Neural crest cell (in vitro differentiated cells): Measurements from ENCODE around the gene AKR1B1. TPM values are rescaled to one million over a fixed set of nuclear protein-coding genes. Genes with fewer than 3 reads are reported as not detected.

ENCODE experiments used
- DNase-seq: peaks from one replicate; pipeline ENCODE4 v3.0.0; 2021; ENCODE audit warnings: low read depth, mixed read lengths, low spot score
- H3K27ac Mint-ChIP-seq: one replicate; pipeline ENCODE4 v1.8.0; 2021; ENCODE audit warnings: mild to moderate bottlenecking, mixed read lengths; ENCODE audit not compliant: unreplicated experiment
- H3K27me3 Mint-ChIP-seq: 2 replicates; pipeline ENCODE4 v1.8.0; 2021; ENCODE audit warnings: low read depth, mild to moderate bottlenecking, mixed read lengths
- H3K36me3 Mint-ChIP-seq: 2 replicates; pipeline ENCODE4 v1.8.0; 2021; ENCODE audit warnings: low read depth, mild to moderate bottlenecking, mixed read lengths
- H3K4me1 Mint-ChIP-seq: 2 replicates; pipeline ENCODE4 v1.8.0; 2021; ENCODE audit warnings: mixed read lengths
- H3K4me3 Mint-ChIP-seq: one replicate; pipeline ENCODE4 v1.8.0; 2021; ENCODE audit warnings: mild to moderate bottlenecking, mixed read lengths
- H3K9me3 Mint-ChIP-seq: 2 replicates; pipeline ENCODE4 v1.8.0; 2021; ENCODE audit warnings: mixed read lengths
- CTCF ChIP-seq: fragments of 200-600 bp; sonication (generic); conservative IDR thresholded peaks from 2 replicates; pipeline ENCODE4 v1.5.0; 2021; ENCODE audit warnings: antibody characterized with exemption, mild to moderate bottlenecking
- total RNA-seq: library from RNA; stranded (reverse); gene quantifications from 2 replicates; pipeline ENCODE4 v1.2.1, GENCODE V29; 2021

AKR1B1 gene
- total RNA-seq, 1 donor from 2014 or later: 204 TPM

GRCh38 chr7:134469622-134470021 is 10.7 kb upstream of the AKR1B1 start:
- Mint-ChIP-seq H3K4me1 (peaks cover 6% of the 10 kb centered on the region), H3K27ac (no peak overlapping the region), H3K9me3 (peaks cover 10% of the 10 kb centered on the region), H3K36me3 (peaks cover 6% of the 10 kb centered on the region), H3K4me3 (no peak overlapping the region), H3K27me3 (no peaks in the 10 kb centered on the region)
- no peak for TF ChIP-seq CTCF
- DNase-seq: no peak

- no peak for DNase-seq
- Mint-ChIP-seq H3K9me3 (peaks cover 16% of the 10 kb centered on the region), H3K4me3 (no peak overlapping the region), H3K27me3 (no peaks in the 10 kb centered on the region), H3K36me3 (peaks cover 12% of the 10 kb centered on the region), H3K27ac (no peak overlapping the region), H3K4me1 (no peaks in the 10 kb centered on the region)
- no peak for TF ChIP-seq CTCF
Measured at GRCh38 chr7:134468475-134468874, 9.6 kb upstream of the AKR1B1 start.

- H3K27ac Mint-ChIP-seq: no peak overlapping the region
- no peaks in the 10 kb centered on the region for H3K27me3 Mint-ChIP-seq
- peaks cover 16% of the 10 kb centered on the region for H3K9me3 Mint-ChIP-seq
- H3K36me3 Mint-ChIP-seq: peaks cover 12% of the 10 kb centered on the region
- H3K4me1 Mint-ChIP-seq: no peaks in the 10 kb centered on the region
- TF ChIP-seq CTCF: no peak
- DNase-seq: no peak
- H3K4me3 Mint-ChIP-seq: no peak overlapping the region
Measured at GRCh38 chr7:134468054-134468453, 9.2 kb upstream of the AKR1B1 start.

- DNase-seq: no peak
- Mint-ChIP-seq H3K27me3 (no peaks in the 10 kb centered on the region), H3K4me3 (no peak overlapping the region), H3K9me3 (peaks cover 16% of the 10 kb centered on the region), H3K36me3 (peaks cover 12% of the 10 kb centered on the region), H3K27ac (no peak overlapping the region), H3K4me1 (no peaks in the 10 kb centered on the region)
- TF ChIP-seq CTCF: no peak
Measured at GRCh38 chr7:134465491-134465890, 6.6 kb upstream of the AKR1B1 start.

- H3K27ac Mint-ChIP-seq: no peak overlapping the region
- no peak for TF ChIP-seq CTCF
- peaks cover 2% of the 10 kb centered on the region for H3K4me1 Mint-ChIP-seq
- DNase-seq: no peak
- peaks cover 16% of the 10 kb centered on the region for H3K9me3 Mint-ChIP-seq
- no peak overlapping the region for H3K4me3 Mint-ChIP-seq
- no peaks in the 10 kb centered on the region for H3K27me3 Mint-ChIP-seq
- H3K36me3 Mint-ChIP-seq: peaks cover 12% of the 10 kb centered on the region
Measured at GRCh38 chr7:134464496-134464895, 5.6 kb upstream of the AKR1B1 start.

GRCh38 chr7:134463751-134464150 is 4.9 kb upstream of the AKR1B1 start:
- H3K27ac Mint-ChIP-seq: no peak overlapping the region
- no peak for DNase-seq
- no peak overlapping the region for H3K4me3 Mint-ChIP-seq
- peaks cover 8% of the 10 kb centered on the region for H3K4me1 Mint-ChIP-seq
- H3K9me3 Mint-ChIP-seq: peaks cover 16% of the 10 kb centered on the region
- TF ChIP-seq CTCF: no peak
- no peaks in the 10 kb centered on the region for H3K27me3 Mint-ChIP-seq
- peaks cover 12% of the 10 kb centered on the region for H3K36me3 Mint-ChIP-seq
